MCF 10A (cell line): ENCODE measurements around the gene SLC6A12. TPM values are rescaled to one million over a fixed set of nuclear protein-coding genes. Genes with fewer than 3 reads are reported as not detected.

Experiments
- BruUV-seq: library from RNA; stranded (reverse); fragments of 400-500 nt; replicated peaks from 2 replicates; lab custom pipeline; 2021; lab: Mats Ljungman, UMichigan
- CTCF ChIA-PET: fragments of 300-600 bp; sonication (Branson Sonifier 250); formaldehyde crosslinking; extraction: SDS; loops from one replicate; lab custom pipeline; 2021; ENCODE audit warnings: antibody characterized with exemption, inconsistent platforms; lab: Yijun Ruan, JAX
- POLR2A ChIA-PET: fragments of 300-600, 350-650 bp; sonication (Branson Sonifier 250); formaldehyde crosslinking; extraction: SDS; loops from one replicate; lab custom pipeline; 2020; ENCODE audit warnings: antibody characterized with exemption, inconsistent platforms; lab: Yijun Ruan, JAX
- DNase-seq: peaks from one replicate; pipeline ENCODE4 v3.0.0-alpha.2; 2018; ENCODE audit not compliant: unreplicated experiment
- H3K27ac Mint-ChIP-seq: one replicate; pipeline ENCODE4 v1.8.0; 2022; ENCODE audit warnings: mild to moderate bottlenecking, low read depth, mixed read lengths; ENCODE audit not compliant: unreplicated experiment
- H3K27me3 Mint-ChIP-seq: one replicate; pipeline ENCODE4 v1.8.0; 2022; ENCODE audit warnings: mixed read lengths; ENCODE audit not compliant: insufficient read depth, unreplicated experiment
- H3K36me3 Mint-ChIP-seq: one replicate; pipeline ENCODE4 v1.8.0; 2022; ENCODE audit warnings: mild to moderate bottlenecking, moderate library complexity, mixed read lengths; ENCODE audit not compliant: insufficient read depth, unreplicated experiment
- H3K4me1 Mint-ChIP-seq: one replicate; pipeline ENCODE4 v1.8.0; 2022; ENCODE audit warnings: mixed read lengths; ENCODE audit not compliant: insufficient read depth, unreplicated experiment
- H3K4me3 Mint-ChIP-seq: one replicate; pipeline ENCODE4 v1.8.0; 2022; ENCODE audit warnings: mild to moderate bottlenecking, moderate library complexity, mixed read lengths; ENCODE audit not compliant: unreplicated experiment
- H3K9me3 Mint-ChIP-seq: one replicate; pipeline ENCODE4 v1.8.0; 2022; ENCODE audit warnings: mixed read lengths; ENCODE audit not compliant: unreplicated experiment
- CTCF ChIP-seq: fragments of 200-600 bp; IDR thresholded peaks from one replicate; pipeline ENCODE4 v1.8.0; 2022; ENCODE audit warnings: antibody characterized with exemption, mild to moderate bottlenecking; ENCODE audit not compliant: unreplicated experiment
- intact Hi-C: fragments of 100-400 bp; cut with micrococcal nuclease; formaldehyde crosslinking; loops from 2 replicates; pipeline ENCODE4 v1.14.1; 2022
- total RNA-seq: library from RNA; stranded (reverse); gene quantifications from 2 replicates; pipeline ENCODE4 v1.2.3, GENCODE V29; 2022

The SLC6A12 gene
- total RNA-seq, 1 experiment from 2014 or later, result not detected

GRCh38 chr12:254039-254438, 40.1 kb upstream of the SLC6A12 start:
- Mint-ChIP-seq H3K27ac (no peak overlapping the region), H3K9me3 (no peaks in the 10 kb centered on the region), H3K36me3 (peaks cover 8% of the 10 kb centered on the region), H3K4me1 (no peaks in the 10 kb centered on the region), H3K4me3 (no peak overlapping the region), H3K27me3 (peaks cover 87% of the 10 kb centered on the region)
- CTCF ChIA-PET, result no interaction called here
- TF ChIP-seq CTCF, result no peak
- intact Hi-C loops, result no loop called here
- BruUV-seq, result no TSS peak
- POLR2A ChIA-PET, result no interaction called here
- DNase-seq, result no peak

GRCh38 chr12:253116-253831, 39.3 kb upstream of the SLC6A12 start:
- no TSS peak for BruUV-seq
- intact Hi-C loops, result no loop called here
- Mint-ChIP-seq H3K36me3 (peaks cover 12% of the 10 kb centered on the region), H3K9me3 (peaks cover under 1% of the 10 kb centered on the region), H3K4me1 (no peaks in the 10 kb centered on the region), H3K27me3 (peaks cover 87% of the 10 kb centered on the region), H3K4me3 (no peak overlapping the region), H3K27ac (no peak overlapping the region)
- ChIA-PET POLR2A (no interaction called here), CTCF (no interaction called here)
- DNase-seq, result no peak
- no peak for TF ChIP-seq CTCF

- CTCF ChIA-PET, result no interaction called here
- no peak overlapping the region for H3K4me3 Mint-ChIP-seq
- POLR2A ChIA-PET, result no interaction called here
Observed at GRCh38 chr12:252636-253035, 38.7 kb upstream of the SLC6A12 start.

GRCh38 chr12:247271-247670, 33.3 kb upstream of the SLC6A12 start:
- ChIA-PET CTCF (no interaction called here), POLR2A (no interaction called here)
- DNase-seq, result no peak
- H3K4me1 Mint-ChIP-seq, result no peaks in the 10 kb centered on the region
- H3K27me3 Mint-ChIP-seq, result peaks cover 55% of the 10 kb centered on the region
- H3K9me3 Mint-ChIP-seq, result peaks cover 15% of the 10 kb centered on the region
- H3K36me3 Mint-ChIP-seq, result peaks cover 6% of the 10 kb centered on the region
- intact Hi-C loops, result no loop called here
- BruUV-seq, result no TSS peak
- no peak overlapping the region for H3K4me3 Mint-ChIP-seq
- no peak overlapping the region for H3K27ac Mint-ChIP-seq
- TF ChIP-seq CTCF, result no peak

More at GRCh38 chr12:252636-253035, 38.7 kb upstream of the SLC6A12 start:
- H3K27me3 Mint-ChIP-seq, result peaks cover 87% of the 10 kb centered on the region
- no TSS peak for BruUV-seq
- H3K36me3 Mint-ChIP-seq, result peaks cover 12% of the 10 kb centered on the region
- intact Hi-C loops, result no loop called here
- no peak overlapping the region for H3K27ac Mint-ChIP-seq
- no peak for TF ChIP-seq CTCF
- H3K9me3 Mint-ChIP-seq, result peaks cover 7% of the 10 kb centered on the region
- no peaks in the 10 kb centered on the region for H3K4me1 Mint-ChIP-seq
- DNase-seq, result no peak
